Fibroblast of the aortic adventitia (primary cell): Measurements from ENCODE around the gene RAP2A. TPM values are rescaled to one million over a fixed set of nuclear protein-coding genes. Genes with fewer than 3 reads are reported as not detected.

Experiments
- DNase-seq: peaks from one replicate; pipeline ENCODE4 v3.0.0-alpha.2; 2010; ENCODE audit warnings: low read depth
- H3K4me3 ChIP-seq: 2 replicates; pipeline ENCODE4 v1.5.1; 2011; ENCODE audit warnings: low read depth, mild to moderate bottlenecking, control low read depth, low read length, moderate library complexity
- total RNA-seq: library from RNA; depleted of rRNA; stranded (reverse); fragments of >200 nt; gene quantifications from 2 replicates; pipeline ENCODE4 v1.2.3, GENCODE V29; 2012; ENCODE audit warnings: low replicate concordance
- TF ChIP-seq, protein P1 (sequence below): IDR thresholded peaks from 2 replicates; pipeline ENCODE4 v1.5.1; 2011; ENCODE audit warnings: mild to moderate bottlenecking, low read length, control low read depth, inconsistent platforms; ENCODE audit not compliant: insufficient read depth

Gene RAP2A
- total RNA-seq, 1 donor, result 29.0 TPM

GRCh38 chr13:97414392-97414791 is 19.6 kb upstream of the RAP2A start:
- TF ChIP-seq, protein P1, sequence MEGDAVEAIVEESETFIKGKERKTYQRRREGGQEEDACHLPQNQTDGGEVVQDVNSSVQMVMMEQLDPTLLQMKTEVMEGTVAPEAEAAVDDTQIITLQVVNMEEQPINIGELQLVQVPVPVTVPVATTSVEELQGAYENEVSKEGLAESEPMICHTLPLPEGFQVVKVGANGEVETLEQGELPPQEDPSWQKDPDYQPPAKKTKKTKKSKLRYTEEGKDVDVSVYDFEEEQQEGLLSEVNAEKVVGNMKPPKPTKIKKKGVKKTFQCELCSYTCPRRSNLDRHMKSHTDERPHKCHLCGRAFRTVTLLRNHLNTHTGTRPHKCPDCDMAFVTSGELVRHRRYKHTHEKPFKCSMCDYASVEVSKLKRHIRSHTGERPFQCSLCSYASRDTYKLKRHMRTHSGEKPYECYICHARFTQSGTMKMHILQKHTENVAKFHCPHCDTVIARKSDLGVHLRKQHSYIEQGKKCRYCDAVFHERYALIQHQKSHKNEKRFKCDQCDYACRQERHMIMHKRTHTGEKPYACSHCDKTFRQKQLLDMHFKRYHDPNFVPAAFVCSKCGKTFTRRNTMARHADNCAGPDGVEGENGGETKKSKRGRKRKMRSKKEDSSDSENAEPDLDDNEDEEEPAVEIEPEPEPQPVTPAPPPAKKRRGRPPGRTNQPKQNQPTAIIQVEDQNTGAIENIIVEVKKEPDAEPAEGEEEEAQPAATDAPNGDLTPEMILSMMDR, result no peak
- DNase-seq, result no peak

DNA sequence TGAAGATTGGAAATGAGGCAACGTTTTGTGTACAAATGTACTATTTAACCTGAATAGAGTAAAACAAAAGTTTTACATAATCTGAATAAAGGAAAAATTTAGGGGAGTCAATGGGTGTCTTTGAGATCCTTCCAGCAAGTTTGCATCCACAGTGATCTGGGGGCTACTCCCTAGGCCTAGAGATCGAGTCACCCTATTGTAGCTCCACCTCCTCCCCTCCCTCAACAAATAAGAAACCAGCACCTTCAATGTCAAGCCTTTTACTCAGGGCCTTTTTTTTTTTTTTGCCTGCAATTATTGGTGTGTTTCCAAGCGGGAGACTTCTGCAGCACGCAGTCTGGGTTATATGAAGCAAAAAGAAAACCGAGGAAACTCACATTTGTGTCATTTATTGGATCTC is 16.3 kb upstream of the RAP2A start:
- no peak overlapping the region for H3K4me3 ChIP-seq
- no peak for DNase-seq
- TF ChIP-seq, protein P1, result no peak

More at GRCh38 chr13:97414392-97414791, 19.6 kb upstream of the RAP2A start:
- H3K4me3 ChIP-seq, result no peak overlapping the region

DNA sequence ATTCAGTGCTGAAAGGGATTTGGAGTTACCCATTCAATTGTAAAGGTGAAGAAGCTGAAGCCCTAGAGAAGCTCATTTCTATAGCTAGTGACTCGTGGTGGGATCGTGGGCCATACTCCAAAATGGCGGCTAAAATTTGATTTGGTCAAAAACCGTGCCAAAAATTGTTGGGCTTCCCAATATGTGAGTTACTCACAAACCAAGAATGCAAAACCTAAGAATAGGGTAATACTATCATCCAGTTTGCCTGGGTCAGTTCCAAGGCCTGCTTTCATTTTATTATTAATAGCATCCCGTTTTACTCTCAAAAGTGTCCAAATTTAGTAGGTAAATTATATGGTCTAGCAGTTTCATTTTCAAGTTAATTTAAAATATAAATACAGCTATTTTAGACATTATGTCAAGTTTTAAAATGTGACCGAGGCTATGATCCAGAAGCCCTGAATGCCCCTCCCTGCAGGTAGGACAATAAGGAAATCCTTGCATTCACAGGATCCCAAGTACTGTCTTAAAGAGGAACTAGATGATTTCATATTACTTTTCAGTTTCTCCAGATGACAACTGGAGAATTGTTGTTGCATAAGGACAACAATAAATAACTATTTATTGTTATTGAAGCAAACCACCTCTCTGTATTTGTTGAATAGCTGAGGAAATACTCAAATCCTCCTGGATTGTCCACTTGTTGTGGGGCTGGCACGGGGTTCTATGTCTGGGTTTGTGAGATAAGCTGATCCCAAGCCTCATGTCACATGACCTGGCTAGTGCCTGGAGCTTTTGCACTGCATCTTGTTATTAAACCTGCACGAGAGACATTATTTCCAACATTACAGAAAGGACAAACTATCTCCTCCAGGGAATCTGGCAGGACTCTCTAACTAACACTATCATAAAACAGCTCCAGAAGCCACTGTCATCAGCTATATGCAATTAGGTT is 11.6 kb upstream of the RAP2A start:
- peak; percentile 58 for DNase-seq
- H3K4me3 ChIP-seq, result no peak overlapping the region
- TF ChIP-seq, protein P1, result no peak

- H3K4me3 ChIP-seq, result no peak overlapping the region
- TF ChIP-seq, protein P1, result no peak
Observed at GRCh38 chr13:97423300-97424045, 10.5 kb upstream of the RAP2A start.

GRCh38 chr13:97425590-97425989 is 8.4 kb upstream of the RAP2A start:
- TF ChIP-seq, protein P1, result no peak
- no peak overlapping the region for H3K4me3 ChIP-seq
- DNase-seq, result peak; percentile 34

More at GRCh38 chr13:97423300-97424045, 10.5 kb upstream of the RAP2A start:
- DNase-seq, result peak; percentile 22

GRCh38 chr13:97426695-97427094 is 7.3 kb upstream of the RAP2A start:
- H3K4me3 ChIP-seq, result no peak overlapping the region
- TF ChIP-seq, protein P1, result no peak
- no peak for DNase-seq
